C4-2B (cell line): ENCODE results near the gene E2F1.

ENCODE experiments used
- CTCF ChIP-seq: fragments of 450-650 bp; conservative IDR thresholded peaks from 2 replicates; pipeline ENCODE4 v1.5.1; 2017; ENCODE audit warnings: mild to moderate bottlenecking
- ZFX ChIP-seq: fragments of 450-650 bp; IDR thresholded peaks from 2 replicates; pipeline ENCODE4 v1.6.1; 2017

GRCh38 chr20:33686984-33687366, 790 bp upstream of the E2F1 start:
- TF ChIP-seq CTCF (no peak), ZFX (no peak)
